Measurements from ENCODE around the gene TPH1. TPM values are rescaled to one million over a fixed set of nuclear protein-coding genes. Genes with fewer than 3 reads are reported as not detected.

TPH1 gene
- total RNA-seq, 1 donor from 2014 or later, result 0.18 TPM

- Histone ChIP-seq H3K27ac (peak overlapping the region; percentile 82), H3K36me3 (no peaks in the 10 kb centered on the region), H3K9me3 (no peaks in the 10 kb centered on the region), H3K4me1 (peaks cover 7% of the 10 kb centered on the region), H3K4me3 (peak overlapping the region; percentile 85), H3K27me3 (ENCODE audit: low read depth) (no peaks in the 10 kb centered on the region)
- ATAC-seq, result no peak
- no peak for DNase-seq
- TF ChIP-seq CTCF (IDR thresholded peaks at IDR 0.05), result no peak
- intact Hi-C loops (cut with DNase I), result no loop called here
Observed at GRCh38 chr11:18013790-18014507, 32.1 kb downstream of the TPH1 start.

- Histone ChIP-seq H3K4me3 (peak within 1 kb of the TSS; percentile 85), H3K4me1 (peaks cover 7% of the 10 kb centered on the region), H3K9me3 (no peaks in the 10 kb centered on the region), H3K27me3 (ENCODE audit: low read depth) (no peaks in the 10 kb centered on the region), H3K36me3 (no peaks in the 10 kb centered on the region), H3K27ac (peak within 1 kb of the TSS; percentile 82)
- peak; percentile 27 for TF ChIP-seq CTCF (IDR thresholded peaks at IDR 0.05)
- peak; percentile 99 for ATAC-seq
- peak; percentile 97 for DNase-seq
- intact Hi-C loops (cut with DNase I), result no loop called here
Observed at GRCh38 chr11:18012906-18013781, 32.9 kb downstream of the TPH1 start, which contains the start of gene SERGEF. Gene SERGEF, minus strand, starts transcription at chr11:18013047. Its CDS starts 37 bp downstream, at chr11:18013010.

GRCh38 chr11:18012122-18012905 lies 33.8 kb downstream of the TPH1 start:
- ATAC-seq, result peak; percentile 20 to 25
- Histone ChIP-seq H3K36me3 (no peaks in the 10 kb centered on the region), H3K9me3 (no peaks in the 10 kb centered on the region), H3K4me1 (peaks cover 7% of the 10 kb centered on the region), H3K4me3 (peak overlapping the region; percentile 85), H3K27me3 (ENCODE audit: low read depth) (no peaks in the 10 kb centered on the region), H3K27ac (peak overlapping the region; percentile 82)
- peak; percentile 50 for DNase-seq
- TF ChIP-seq CTCF (IDR thresholded peaks at IDR 0.05), result no peak
- intact Hi-C loops (cut with DNase I), result no loop called here

DNA sequence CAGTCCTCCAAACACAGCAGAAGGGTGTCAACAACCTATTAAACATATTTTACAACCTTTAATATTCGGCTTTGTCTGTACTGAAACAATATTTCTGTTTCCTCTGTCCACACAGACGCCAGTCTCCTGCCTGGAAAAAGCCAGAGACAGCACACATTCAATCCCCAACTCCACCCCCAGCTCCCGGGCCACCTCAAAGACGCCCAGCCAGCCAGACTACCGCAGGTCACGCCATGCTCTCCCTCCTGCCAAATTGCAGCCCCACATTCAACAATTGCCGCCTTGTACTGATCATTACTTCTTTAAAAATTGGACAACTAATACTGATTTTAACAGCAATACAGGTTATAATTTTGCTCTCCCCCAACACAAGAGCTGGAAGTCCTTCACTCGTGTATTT lies 34.4 kb downstream of the TPH1 start:
- ATAC-seq (no peak), DNase-seq (no peak)
- no peaks in the 10 kb centered on the region for H3K9me3 ChIP-seq
- peak overlapping the region; percentile 82 for H3K27ac ChIP-seq
- peaks cover 7% of the 10 kb centered on the region for H3K4me1 ChIP-seq
- TF ChIP-seq CTCF (IDR thresholded peaks at IDR 0.05), result no peak
- no peaks in the 10 kb centered on the region for H3K27me3 ChIP-seq (ENCODE audit: low read depth)
- intact Hi-C loops (cut with DNase I), result no loop called here
- peaks cover 4% of the 10 kb centered on the region for H3K36me3 ChIP-seq
- no peak overlapping the region for H3K4me3 ChIP-seq

GRCh38 chr11:18010977-18011586 lies 35.0 kb downstream of the TPH1 start:
- no peak for ATAC-seq
- intact Hi-C loops (cut with DNase I), result no loop called here
- no peak for DNase-seq

More at GRCh38 chr11:18010977-18011586, 35.0 kb downstream of the TPH1 start:
- no peak for TF ChIP-seq CTCF (IDR thresholded peaks at IDR 0.05)
- Histone ChIP-seq H3K36me3 (peaks cover 10% of the 10 kb centered on the region), H3K27me3 (ENCODE audit: low read depth) (no peaks in the 10 kb centered on the region), H3K4me1 (peaks cover 7% of the 10 kb centered on the region), H3K9me3 (no peaks in the 10 kb centered on the region), H3K27ac (no peak overlapping the region), H3K4me3 (no peak overlapping the region)

Data from lower lobe of right lung (tissue), 2 donors.